Ascending aorta (tissue), 2 donors: ENCODE data around the gene MGST2. TPM values are rescaled to one million over a fixed set of nuclear protein-coding genes. Genes with fewer than 3 reads are reported as not detected.

Experiments used
- DNase-seq, 2 donors: peaks; one replicate each; pipeline ENCODE4 v3.0.0-alpha.2; 2019; ENCODE audit warnings: low spot score in 2 of 2
- H3K27ac ChIP-seq, 2 donors: fragments of 200-600 bp; sonication (generic); one replicate each; pipeline ENCODE4 v1.5.1; 2016 to 2017; ENCODE audit warnings: mild to moderate bottlenecking in 1 of 2
- H3K27me3 ChIP-seq: fragments of 200-600 bp; sonication (generic); one replicate; pipeline ENCODE4 v1.5.1; 2017
- H3K36me3 ChIP-seq, 2 donors: fragments of 200-600 bp; sonication (generic); one replicate each; pipeline ENCODE4 v1.5.1; 2016
- H3K4me1 ChIP-seq, 2 donors: fragments of 200-600 bp; sonication (generic); one replicate each; pipeline ENCODE4 v1.5.1; 2016 to 2017; ENCODE audit warnings: mild to moderate bottlenecking in 1 of 2
- H3K4me3 ChIP-seq, 2 donors: fragments of 200-600 bp; sonication (generic); one replicate each; pipeline ENCODE4 v1.5.1; 2016 to 2017; ENCODE audit warnings: mild to moderate bottlenecking in 1 of 2
- H3K9me3 ChIP-seq, 2 donors: fragments of 200-600 bp; sonication (generic); one replicate each; pipeline ENCODE4 v1.5.1; 2016
- intact Hi-C: fragments of 100-400 bp; cut with DNase I; formaldehyde crosslinking; loops from one replicate; pipeline ENCODE4 v1.15.1; 2023
- total RNA-seq: library from RNA; depleted of rRNA; stranded (reverse); fragments of >200 nt; gene quantifications from one replicate; pipeline ENCODE4 v1.1.0, GENCODE V29; 2016
- TF ChIP-seq, protein P1 (sequence below), 3 experiments: fragments of 200-600 bp in 2 of 3; fragments of 450-650 bp in 1 of 3; sonication (generic) in 2 of 3; IDR thresholded peaks; one replicate each; pipeline ENCODE4 v1.5.1; 2016 to 2019; ENCODE audit warnings: antibody characterized with exemption in 3 of 3, mild to moderate bottlenecking in 1 of 3, moderate library complexity in 1 of 3

MGST2 gene
- total RNA-seq, 1 donor from 2014 or later = 34.4 TPM

DNA sequence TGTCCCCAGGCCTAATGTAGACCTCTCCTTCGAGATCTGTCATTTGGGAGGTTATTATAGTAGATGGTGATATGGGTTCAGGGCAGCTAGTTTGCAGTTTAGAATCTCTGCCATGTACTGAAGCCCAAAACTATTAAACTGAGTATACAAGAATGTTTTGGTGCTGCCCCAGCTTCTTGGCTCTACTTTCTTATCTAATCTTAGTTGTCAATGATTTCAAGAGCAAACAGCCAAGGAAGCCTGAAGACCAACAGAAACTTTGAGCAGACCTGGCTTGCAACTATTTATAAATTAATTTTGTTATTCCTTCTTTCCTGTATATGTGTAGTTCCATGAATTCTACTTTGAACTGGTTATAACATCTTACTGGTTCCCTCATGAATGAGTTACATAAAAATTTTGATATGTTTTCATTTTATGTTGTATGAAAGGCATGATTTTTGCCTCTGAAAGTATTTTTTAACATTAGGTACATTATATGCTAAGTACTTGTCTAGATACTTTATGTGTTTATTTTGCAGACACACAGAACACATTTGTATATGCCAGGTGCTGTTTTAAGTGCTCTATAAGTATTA is 2.0 kb upstream of the MGST2 start:
- H3K36me3 ChIP-seq = no peaks in the 10 kb centered on the region
- intact Hi-C loops = no loop called here
- DNase-seq = no peak
- H3K4me1 ChIP-seq = peaks cover 2 to 9% of the 10 kb centered on the region in 2 donors
- H3K9me3 ChIP-seq = no peaks in the 10 kb centered on the region
- H3K27ac ChIP-seq = no peak overlapping the region
- H3K27me3 ChIP-seq = no peaks in the 10 kb centered on the region
- H3K4me3 ChIP-seq = no peak overlapping the region
- TF ChIP-seq, protein P1, sequence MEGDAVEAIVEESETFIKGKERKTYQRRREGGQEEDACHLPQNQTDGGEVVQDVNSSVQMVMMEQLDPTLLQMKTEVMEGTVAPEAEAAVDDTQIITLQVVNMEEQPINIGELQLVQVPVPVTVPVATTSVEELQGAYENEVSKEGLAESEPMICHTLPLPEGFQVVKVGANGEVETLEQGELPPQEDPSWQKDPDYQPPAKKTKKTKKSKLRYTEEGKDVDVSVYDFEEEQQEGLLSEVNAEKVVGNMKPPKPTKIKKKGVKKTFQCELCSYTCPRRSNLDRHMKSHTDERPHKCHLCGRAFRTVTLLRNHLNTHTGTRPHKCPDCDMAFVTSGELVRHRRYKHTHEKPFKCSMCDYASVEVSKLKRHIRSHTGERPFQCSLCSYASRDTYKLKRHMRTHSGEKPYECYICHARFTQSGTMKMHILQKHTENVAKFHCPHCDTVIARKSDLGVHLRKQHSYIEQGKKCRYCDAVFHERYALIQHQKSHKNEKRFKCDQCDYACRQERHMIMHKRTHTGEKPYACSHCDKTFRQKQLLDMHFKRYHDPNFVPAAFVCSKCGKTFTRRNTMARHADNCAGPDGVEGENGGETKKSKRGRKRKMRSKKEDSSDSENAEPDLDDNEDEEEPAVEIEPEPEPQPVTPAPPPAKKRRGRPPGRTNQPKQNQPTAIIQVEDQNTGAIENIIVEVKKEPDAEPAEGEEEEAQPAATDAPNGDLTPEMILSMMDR (IDR thresholded peaks at IDR 0.05) = no peak

DNA sequence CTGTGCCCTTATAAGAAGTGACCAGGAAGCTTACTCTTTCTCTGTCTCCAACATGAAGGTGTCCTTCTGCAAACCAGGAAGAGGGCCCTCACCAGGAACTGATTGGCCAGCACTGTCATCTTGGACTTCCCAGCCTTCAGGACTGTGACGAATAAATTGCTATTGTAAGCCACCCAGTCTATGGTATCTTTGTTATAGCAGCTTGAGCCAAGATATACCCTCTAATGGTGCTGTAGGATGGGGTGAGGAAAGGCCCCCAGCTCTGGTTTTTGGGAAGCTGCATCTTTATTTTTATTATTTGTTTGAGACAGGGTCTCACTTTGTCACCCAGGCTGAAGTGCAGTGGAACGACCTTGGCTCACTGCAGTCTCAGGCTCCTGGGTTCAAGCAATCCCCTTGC is 1.2 kb upstream of the MGST2 start:
- Histone ChIP-seq H3K9me3 (no peaks in the 10 kb centered on the region), H3K36me3 (no peaks in the 10 kb centered on the region), H3K27me3 (no peaks in the 10 kb centered on the region), H3K4me1 (peaks cover 2 to 9% of the 10 kb centered on the region in 2 donors), H3K4me3 (no peak overlapping the region), H3K27ac (no peak overlapping the region)
- no peak for DNase-seq
- intact Hi-C loops = no loop called here
- TF ChIP-seq, protein P1 (IDR thresholded peaks at IDR 0.05) = no peak

DNA sequence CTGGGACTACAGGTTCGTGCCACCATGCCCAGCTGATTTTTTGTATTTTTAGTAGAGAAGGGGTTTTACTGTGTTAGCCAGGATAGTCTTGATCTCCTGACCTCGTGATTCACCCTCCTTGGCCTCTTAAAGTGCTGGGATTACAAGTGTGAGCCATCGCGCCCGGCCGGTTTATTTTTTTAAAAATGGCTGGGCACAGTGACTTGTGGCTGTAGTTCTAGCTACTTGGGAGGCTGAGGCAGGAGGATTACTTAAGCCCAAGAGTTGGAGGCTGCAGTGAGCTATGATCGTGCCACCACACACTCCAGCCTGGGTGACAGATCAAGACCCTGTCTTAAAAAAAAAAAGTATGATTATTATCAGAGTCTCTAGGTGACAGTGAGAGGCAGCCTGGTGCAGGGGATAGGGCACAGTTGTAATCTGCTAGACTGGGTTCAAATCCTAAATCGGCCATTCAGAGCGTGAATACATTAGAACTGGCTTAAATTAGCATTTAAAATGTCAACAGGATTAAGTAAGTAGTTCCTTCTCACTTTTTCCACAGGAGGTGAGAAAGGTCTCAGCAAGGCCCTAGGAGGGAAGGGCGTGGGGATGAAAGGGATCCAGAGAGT is 435 bp upstream of the MGST2 start:
- peaks cover 2 to 9% of the 10 kb centered on the region in 2 donors for H3K4me1 ChIP-seq
- TF ChIP-seq, protein P1 (IDR thresholded peaks at IDR 0.05) = no peak
- intact Hi-C loops = loop anchor here (5.0 kb wide), 1 partner anchor 487 kb away; the partner anchor contains the start of gene MAML3
- H3K4me3 ChIP-seq = peak overlapping the region; percentile 61 to 64
- no peaks in the 10 kb centered on the region for H3K27me3 ChIP-seq
- no peak for DNase-seq
- no peaks in the 10 kb centered on the region for H3K36me3 ChIP-seq
- H3K27ac ChIP-seq = peak overlapping the region; percentile 69 to 88
- H3K9me3 ChIP-seq = no peaks in the 10 kb centered on the region

DNA sequence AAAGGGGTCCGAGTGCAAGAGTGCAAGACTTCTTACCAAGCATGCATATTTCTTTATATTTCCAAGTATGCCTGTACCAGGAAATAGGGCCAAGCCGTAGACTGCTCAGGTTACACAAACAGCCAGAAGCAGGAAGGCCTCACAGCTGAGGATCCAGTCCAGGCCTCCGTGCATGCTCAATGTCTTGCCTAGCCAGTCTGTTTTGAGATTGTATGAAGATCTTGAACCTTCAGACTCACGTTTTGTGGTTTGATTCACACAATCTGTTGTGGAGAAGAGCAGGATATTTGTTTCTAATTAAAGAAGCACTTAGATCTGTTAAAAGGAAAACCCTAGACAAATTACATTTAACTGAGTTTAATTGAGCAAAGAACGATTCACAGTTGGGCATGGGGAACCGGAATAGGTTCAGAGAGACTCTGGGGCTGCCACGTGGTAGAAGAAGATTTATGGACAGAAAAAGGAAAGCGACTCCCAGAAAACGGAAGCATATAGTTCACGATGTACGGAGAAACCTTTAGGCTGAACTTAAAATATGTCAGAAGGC is 1.2 kb downstream of the MGST2 start:
- DNase-seq = no peak
- peak overlapping the region; percentile 61 to 64 for H3K4me3 ChIP-seq
- peaks cover 0 to 4% of the 10 kb centered on the region in 2 donors for H3K36me3 ChIP-seq
- H3K4me1 ChIP-seq = peaks cover 2 to 9% of the 10 kb centered on the region in 2 donors
- intact Hi-C loops = loop anchor here (5.0 kb wide), 1 partner anchor 485 kb away; the partner anchor contains the start of gene MAML3
- H3K27me3 ChIP-seq = no peaks in the 10 kb centered on the region
- TF ChIP-seq, protein P1 (IDR thresholded peaks at IDR 0.05) = no peak
- no peaks in the 10 kb centered on the region for H3K9me3 ChIP-seq
- H3K27ac ChIP-seq = peak overlapping the region; percentile 69 to 88

DNA sequence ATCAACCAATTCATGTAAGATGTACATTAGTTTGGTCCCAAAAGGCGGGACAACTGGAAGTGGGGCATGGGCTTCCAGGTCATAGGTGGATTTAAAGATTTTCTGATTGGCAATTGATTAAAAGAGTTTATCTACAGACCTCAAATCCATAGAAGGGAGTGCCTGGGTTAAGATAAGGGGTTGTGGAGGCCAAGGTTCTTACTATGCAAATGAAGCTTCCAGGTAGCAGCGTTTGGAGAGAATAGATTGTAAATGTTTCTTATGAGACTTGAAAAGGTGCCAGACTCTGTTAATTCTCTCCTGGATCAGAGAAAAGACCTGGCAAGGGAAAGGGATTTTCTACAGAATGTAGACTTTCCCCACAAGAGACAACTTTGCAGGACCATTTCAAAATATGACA is 2.4 kb downstream of the MGST2 start:
- intact Hi-C loops = loop anchor here (5.0 kb wide), 1 partner anchor 484 kb away; the partner anchor contains the start of gene MAML3
- Histone ChIP-seq H3K27me3 (no peaks in the 10 kb centered on the region), H3K27ac (no peak overlapping the region), H3K4me1 (peaks cover 2 to 9% of the 10 kb centered on the region in 2 donors), H3K36me3 (peaks cover 0 to 8% of the 10 kb centered on the region in 2 donors), H3K4me3 (no peak overlapping the region), H3K9me3 (no peaks in the 10 kb centered on the region)
- no peak for DNase-seq
- TF ChIP-seq, protein P1 (IDR thresholded peaks at IDR 0.05) = no peak
